ENCODE measurements around the gene PCBP2.
"Not testable (repeated sequence)": the region's sequence is repeated elsewhere in the genome, so short reads cannot be mapped to it uniquely, and the experiment has no call there.

The PCBP2 gene

GRCh38 chr12:53441040-53441833, 10.7 kb upstream of the PCBP2 start, which contains the start of gene PRR13:
TSS of gene PRR13 (plus strand) at chr12:53441734. CDS start at chr12:53442715, 981 bp downstream.
- peak; percentile 99 for DNase-seq (ENCODE audit: low read depth, low spot score)

GRCh38 chr12:53443955-53444354, 7.9 kb upstream of the PCBP2 start:
- no peak for DNase-seq (ENCODE audit: low read depth, low spot score)

GRCh38 chr12:53444593-53445325, 7.1 kb upstream of the PCBP2 start:
- DNase-seq (ENCODE audit: low read depth, low spot score), result not testable (repeated sequence)

GRCh38 chr12:53450936-53451335, 966 bp upstream of the PCBP2 start:
- DNase-seq (ENCODE audit: low read depth, low spot score), result no peak

DNA sequence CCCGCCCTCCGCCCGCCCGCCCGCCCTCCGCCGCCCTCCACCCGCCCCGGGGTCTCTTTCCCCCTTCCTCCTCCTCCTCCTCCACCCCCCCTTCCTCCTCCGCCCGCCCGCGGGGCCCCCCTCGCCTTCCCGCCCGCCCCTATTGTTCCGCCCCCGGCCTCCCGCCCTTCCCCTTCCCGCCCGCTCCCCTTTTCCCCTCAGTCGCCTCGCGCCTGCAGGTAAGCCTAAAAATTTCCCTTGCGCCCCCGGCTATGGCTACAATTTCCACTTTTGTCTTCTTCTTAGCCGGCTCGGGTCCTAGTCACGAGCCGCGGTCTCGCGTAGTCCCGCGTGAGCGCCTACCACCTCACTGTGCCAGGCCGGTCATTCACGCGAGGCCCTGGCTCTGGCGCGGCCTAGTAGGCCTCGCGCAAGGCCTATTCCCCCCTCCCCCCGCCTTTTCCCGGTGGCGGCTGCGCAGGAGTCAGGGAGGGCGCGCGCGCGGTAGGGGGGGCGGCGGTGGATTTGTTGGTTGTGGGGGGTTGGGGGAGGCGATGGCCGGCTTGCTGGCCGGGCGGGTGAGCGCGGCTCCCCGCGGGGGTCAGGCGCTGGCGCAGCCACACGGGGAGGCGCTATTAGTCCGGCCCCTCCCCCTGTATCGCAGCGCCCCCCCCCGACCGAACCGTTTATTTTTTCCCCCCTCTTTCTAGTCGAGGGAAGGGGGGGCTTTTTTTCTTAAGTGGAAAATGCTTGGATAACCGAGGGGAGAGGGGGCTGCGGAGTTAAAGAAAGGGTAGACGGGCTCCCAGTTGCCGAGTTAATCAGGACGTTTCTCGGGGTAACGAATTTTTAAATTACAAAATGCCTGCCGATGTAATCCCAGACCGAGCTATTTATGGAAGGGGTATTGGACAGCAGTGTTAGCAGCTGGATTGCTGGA, 516 bp downstream of the PCBP2 start:
- DNase-seq (ENCODE audit: low read depth, low spot score), result peak; percentile 95

GRCh38 chr12:53453953-53454640, 2.2 kb downstream of the PCBP2 start:
- no peak for DNase-seq (ENCODE audit: low read depth, low spot score)

DNA sequence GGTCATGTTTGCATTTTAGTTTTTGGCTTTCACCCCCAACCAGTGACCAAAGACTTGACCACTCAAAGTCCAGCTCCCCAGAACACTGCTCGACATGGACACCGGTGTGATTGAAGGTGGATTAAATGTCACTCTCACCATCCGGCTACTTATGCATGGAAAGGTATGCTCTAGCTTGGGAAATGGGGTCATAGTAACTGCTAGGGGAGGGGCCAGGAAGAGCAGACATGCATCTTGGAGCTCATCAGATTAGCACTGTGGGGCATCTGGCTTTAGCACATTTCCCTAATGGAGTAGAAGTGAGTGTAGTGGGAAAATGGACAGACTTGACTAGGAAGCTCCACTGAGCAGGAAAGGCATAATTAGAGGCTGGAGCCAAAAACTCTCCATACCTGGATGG, 2.8 kb downstream of the PCBP2 start:
- DNase-seq (ENCODE audit: low read depth, low spot score), result no peak

GRCh38 chr12:53456654-53457366, 4.9 kb downstream of the PCBP2 start:
- DNase-seq (ENCODE audit: low read depth, low spot score), result no peak

DNA sequence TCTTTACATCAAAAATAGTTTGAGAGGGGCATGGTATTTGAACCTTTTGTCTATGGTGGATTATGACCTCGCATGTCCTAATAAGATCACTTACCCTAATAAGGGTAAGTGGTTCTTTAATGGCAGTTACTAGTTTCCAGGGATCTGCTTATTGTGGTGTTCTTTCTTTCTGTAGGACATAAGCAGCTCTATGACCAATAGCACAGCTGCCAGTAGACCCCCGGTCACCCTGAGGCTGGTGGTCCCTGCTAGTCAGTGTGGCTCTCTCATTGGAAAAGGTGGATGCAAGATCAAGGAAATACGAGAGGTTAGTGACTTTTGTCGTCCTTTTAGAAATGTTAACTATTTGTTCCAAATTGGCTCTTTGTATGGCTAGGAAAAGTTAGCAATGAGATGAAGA, 7.2 kb downstream of the PCBP2 start:
- DNase-seq (ENCODE audit: low read depth, low spot score), result no peak

DNA sequence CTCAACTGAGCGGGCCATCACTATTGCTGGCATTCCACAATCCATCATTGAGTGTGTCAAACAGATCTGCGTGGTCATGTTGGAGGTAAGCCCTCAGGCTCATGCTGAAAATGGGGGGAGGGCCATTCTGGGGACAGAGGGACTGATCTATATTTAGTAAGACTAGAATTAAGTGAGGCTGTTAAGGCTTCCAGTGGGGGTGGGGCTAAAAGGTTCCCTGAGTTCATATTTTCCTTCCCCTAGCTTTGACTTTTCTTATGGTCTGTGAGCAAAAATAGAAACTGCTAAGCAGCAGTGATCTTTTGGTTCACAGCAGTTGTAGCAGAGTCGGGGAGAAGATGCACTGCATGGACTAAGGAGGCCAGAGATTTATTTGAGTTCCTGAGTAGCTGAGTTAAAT, 9.2 kb downstream of the PCBP2 start:
- DNase-seq (ENCODE audit: low read depth, low spot score), result no peak

GRCh38 chr12:53461591-53461990, 9.7 kb downstream of the PCBP2 start:
- DNase-seq (ENCODE audit: low read depth, low spot score), result no peak

GRCh38 chr12:53462935-53463334, 11.0 kb downstream of the PCBP2 start:
- no peak for DNase-seq (ENCODE audit: low read depth, low spot score)

DNA sequence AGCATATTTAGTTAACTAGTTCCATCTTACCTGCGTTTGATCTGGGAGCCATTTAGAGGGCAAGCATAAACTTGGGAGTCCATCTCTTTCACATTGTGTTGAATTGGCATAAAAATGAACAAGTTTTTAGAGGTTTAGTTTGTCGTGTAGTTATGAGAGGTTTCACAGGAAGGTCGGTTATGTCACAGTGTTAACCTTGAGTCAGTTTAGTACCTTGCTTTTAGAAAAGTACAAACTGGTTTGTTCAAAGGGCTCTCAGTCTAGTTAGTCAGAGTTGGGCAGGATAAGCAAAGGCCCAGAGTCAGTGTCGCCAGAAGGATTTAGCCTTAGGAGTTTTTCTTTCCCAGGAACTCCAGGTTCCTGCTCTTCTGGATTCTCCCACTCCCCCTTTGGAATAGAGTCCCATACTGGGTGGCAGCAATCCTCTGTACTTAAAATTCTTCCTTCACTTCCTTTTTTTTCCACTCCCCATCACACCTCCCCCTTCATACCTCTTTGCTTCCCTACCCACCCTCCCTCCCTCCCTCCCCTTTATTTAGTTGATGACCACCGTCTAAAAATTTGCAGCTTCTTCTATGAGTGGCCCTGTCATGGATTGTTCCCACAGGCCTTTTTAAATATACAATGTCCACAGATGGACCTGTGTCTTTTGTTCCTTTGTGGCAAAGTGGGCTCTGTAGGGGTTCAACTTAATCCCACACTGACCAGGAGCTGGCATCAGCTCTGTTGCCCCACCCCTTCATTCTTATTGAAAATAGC, 12.1 kb downstream of the PCBP2 start:
- DNase-seq (ENCODE audit: low read depth, low spot score), result no peak

DNA sequence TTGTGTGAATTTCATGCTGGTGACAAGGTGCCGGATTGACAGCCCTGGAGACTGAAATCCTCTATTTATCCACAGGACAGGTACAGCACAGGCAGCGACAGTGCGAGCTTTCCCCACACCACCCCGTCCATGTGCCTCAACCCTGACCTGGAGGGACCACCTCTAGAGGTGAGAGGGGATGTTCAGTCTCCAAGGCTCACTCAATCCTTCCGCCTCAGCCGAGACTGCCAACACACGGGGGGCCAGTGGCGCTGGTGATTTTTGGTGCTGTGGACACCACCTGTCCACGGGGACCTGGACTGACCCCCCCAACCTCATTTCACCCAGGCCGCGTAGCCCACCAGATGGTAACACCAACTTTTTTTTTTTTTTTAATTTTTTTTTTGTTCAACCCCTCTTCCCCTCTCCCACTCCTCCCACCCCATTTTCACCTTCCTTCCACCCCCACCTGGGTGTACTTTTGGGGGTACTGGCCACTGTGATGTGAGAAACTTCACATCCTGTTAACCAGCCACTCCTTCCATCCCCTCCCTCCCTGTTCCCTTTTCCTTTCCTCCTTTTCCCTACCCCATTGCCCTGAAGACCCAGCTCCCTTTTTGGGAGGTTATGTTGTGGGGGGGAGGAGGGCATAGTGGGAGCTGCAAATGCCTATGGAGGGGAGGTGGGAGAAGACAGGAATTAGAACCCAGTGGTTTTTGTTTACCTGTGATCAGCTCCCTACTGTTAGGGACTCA, 12.9 kb downstream of the PCBP2 start:
- no peak for DNase-seq (ENCODE audit: low read depth, low spot score)

GRCh38 chr12:53465679-53466078, 13.8 kb downstream of the PCBP2 start:
- no peak for DNase-seq (ENCODE audit: low read depth, low spot score)

DNA sequence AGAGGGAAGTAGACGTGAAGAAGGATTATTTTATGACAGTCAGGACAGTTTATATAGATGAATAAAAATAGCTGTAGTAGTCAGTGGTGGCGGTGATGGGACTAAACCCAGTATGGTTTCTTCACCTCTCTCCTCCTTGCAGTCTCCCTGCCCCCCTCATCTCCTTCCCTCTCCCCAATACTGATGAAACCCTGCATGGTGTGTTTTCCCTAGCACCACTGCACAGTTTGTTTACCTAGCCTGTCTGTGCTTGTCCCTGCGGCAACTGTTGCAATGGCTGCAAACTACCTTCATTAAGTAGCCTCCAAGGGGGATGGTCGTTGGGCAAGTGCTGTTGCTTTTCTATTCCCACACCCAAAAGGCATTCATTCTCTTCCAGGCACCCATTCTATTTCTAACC, 14.7 kb downstream of the PCBP2 start:
- DNase-seq (ENCODE audit: low read depth, low spot score), result no peak

GRCh38 chr12:53467082-53467481, 15.2 kb downstream of the PCBP2 start:
- DNase-seq (ENCODE audit: low read depth, low spot score), result no peak

- no peak for DNase-seq (ENCODE audit: low read depth, low spot score)
Measured at GRCh38 chr12:53467880-53468279, 16.0 kb downstream of the PCBP2 start.

GRCh38 chr12:53468282-53468681, 16.4 kb downstream of the PCBP2 start:
- no peak for DNase-seq (ENCODE audit: low read depth, low spot score)
